Endothelial cell of umbilical vein (primary cell): ENCODE results near the gene ZDHHC22.

Experiments
- EZH2 ChIP-seq: IDR thresholded peaks from 2 replicates; pipeline ENCODE4 v1.6.1; 2012; ENCODE audit warnings: borderline replicate concordance, low read depth, mild to moderate bottlenecking, moderate library complexity, low read length, inconsistent platforms; ENCODE audit not compliant: severe bottlenecking
- POLR2A ChIP-seq: IDR thresholded peaks from 2 replicates; pipeline ENCODE4 v1.6.1; 2012; ENCODE audit warnings: low read depth, mild to moderate bottlenecking, control low read depth, low read length
- TF ChIP-seq, protein P1 (sequence below), 2 donors: IDR thresholded peaks; 1 replicate in 1 of 2; 2 replicates in 1 of 2; pipeline ENCODE4 v1.5.1; 2011; ENCODE audit warnings: low read length in 2 of 2, mild to moderate bottlenecking in 2 of 2, moderate library complexity in 2 of 2, control low read depth in 1 of 2, inconsistent platforms in 1 of 2, low read depth in 1 of 2; ENCODE audit not compliant: insufficient read depth in 1 of 2; ENCODE audit errors: extremely low read depth in 1 of 2

DNA sequence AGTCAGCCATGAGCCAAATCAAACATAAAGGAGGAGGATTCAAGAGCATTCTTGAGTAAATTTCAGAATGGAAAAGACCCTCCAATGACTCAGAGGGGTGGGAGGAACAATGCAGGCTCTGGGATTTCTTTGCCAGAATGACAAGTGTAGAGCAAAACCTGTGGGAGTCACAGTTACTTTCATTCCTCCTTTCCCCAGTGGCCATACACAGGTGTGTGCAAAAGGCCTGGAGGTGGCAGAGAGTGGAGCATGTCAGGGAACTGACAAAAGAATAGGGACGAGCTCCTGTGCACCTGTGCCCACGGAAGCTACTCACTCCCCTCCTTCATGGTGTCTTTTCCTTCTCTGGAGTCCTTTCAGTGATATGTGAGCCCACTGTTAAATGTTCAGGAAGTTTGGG, 52.9 kb downstream of the ZDHHC22 start:
- no peak for TF ChIP-seq POLR2A
- TF ChIP-seq EZH2: no peak
- TF ChIP-seq, protein P1, sequence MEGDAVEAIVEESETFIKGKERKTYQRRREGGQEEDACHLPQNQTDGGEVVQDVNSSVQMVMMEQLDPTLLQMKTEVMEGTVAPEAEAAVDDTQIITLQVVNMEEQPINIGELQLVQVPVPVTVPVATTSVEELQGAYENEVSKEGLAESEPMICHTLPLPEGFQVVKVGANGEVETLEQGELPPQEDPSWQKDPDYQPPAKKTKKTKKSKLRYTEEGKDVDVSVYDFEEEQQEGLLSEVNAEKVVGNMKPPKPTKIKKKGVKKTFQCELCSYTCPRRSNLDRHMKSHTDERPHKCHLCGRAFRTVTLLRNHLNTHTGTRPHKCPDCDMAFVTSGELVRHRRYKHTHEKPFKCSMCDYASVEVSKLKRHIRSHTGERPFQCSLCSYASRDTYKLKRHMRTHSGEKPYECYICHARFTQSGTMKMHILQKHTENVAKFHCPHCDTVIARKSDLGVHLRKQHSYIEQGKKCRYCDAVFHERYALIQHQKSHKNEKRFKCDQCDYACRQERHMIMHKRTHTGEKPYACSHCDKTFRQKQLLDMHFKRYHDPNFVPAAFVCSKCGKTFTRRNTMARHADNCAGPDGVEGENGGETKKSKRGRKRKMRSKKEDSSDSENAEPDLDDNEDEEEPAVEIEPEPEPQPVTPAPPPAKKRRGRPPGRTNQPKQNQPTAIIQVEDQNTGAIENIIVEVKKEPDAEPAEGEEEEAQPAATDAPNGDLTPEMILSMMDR (IDR thresholded peaks at IDR 0.05; ENCODE audit: extremely low read depth in 1 of 2, insufficient read depth in 1 of 2, low read depth in 1 of 2, low read length in 2 of 2): no peak
